Measurements from ENCODE around the gene HIVEP1.

HIVEP1 gene

GRCh38 chr6:12132351-12133222 lies 120.5 kb downstream of the HIVEP1 start:
- no peak overlapping the region for H3K4me3 ChIP-seq (replicated peaks; ENCODE audit: low read depth, low read length)
- TF ChIP-seq, protein P1, sequence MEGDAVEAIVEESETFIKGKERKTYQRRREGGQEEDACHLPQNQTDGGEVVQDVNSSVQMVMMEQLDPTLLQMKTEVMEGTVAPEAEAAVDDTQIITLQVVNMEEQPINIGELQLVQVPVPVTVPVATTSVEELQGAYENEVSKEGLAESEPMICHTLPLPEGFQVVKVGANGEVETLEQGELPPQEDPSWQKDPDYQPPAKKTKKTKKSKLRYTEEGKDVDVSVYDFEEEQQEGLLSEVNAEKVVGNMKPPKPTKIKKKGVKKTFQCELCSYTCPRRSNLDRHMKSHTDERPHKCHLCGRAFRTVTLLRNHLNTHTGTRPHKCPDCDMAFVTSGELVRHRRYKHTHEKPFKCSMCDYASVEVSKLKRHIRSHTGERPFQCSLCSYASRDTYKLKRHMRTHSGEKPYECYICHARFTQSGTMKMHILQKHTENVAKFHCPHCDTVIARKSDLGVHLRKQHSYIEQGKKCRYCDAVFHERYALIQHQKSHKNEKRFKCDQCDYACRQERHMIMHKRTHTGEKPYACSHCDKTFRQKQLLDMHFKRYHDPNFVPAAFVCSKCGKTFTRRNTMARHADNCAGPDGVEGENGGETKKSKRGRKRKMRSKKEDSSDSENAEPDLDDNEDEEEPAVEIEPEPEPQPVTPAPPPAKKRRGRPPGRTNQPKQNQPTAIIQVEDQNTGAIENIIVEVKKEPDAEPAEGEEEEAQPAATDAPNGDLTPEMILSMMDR (IDR thresholded peaks at IDR 0.05; ENCODE audit: low read length, missing control alignments) = no peak
- DNase-seq (ENCODE audit: low read depth) = peak; percentile 43

GRCh38 chr6:12134581-12134980 lies 122.5 kb downstream of the HIVEP1 start:
- H3K4me3 ChIP-seq (replicated peaks; ENCODE audit: low read depth, low read length) = no peak overlapping the region
- no peak for DNase-seq (ENCODE audit: low read depth)
- TF ChIP-seq, protein P1 (IDR thresholded peaks at IDR 0.05; ENCODE audit: low read length, missing control alignments) = no peak

- TF ChIP-seq, protein P1 (IDR thresholded peaks at IDR 0.05; ENCODE audit: low read length, missing control alignments) = no peak
- DNase-seq (ENCODE audit: low read depth) = no peak
- no peak overlapping the region for H3K4me3 ChIP-seq (replicated peaks; ENCODE audit: low read depth, low read length)
These were observed 122.9 kb downstream of the HIVEP1 start for GRCh38 chr6:12134991-12135390.

GRCh38 chr6:12136905-12137304 lies 124.8 kb downstream of the HIVEP1 start:
- TF ChIP-seq, protein P1 (IDR thresholded peaks at IDR 0.05; ENCODE audit: low read length, missing control alignments) = no peak
- peak; percentile 40 for DNase-seq (ENCODE audit: low read depth)

DNA sequence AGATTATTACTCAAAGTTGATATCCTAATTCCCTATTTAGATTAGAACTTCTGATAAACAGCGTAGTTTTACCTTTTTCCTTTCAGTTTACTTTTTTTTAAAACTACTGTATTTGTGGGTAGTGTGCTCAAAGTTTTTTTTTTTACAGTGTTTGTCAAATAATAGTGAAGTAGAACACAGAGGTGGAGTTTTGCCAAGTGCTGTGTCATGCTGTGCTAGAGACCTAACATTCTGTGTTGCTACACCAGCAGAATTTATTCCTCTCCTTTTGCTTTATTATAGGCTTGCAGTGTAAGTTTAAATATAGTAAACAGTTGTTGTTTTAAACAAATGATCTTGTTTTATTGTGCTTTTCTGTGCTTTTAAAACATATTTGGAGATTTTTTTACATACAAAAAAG lies 125.4 kb downstream of the HIVEP1 start:
- TF ChIP-seq, protein P1 (IDR thresholded peaks at IDR 0.05; ENCODE audit: low read length, missing control alignments) = no peak
- peak; percentile 92 for DNase-seq (ENCODE audit: low read depth)

More at GRCh38 chr6:12136905-12137304, 124.8 kb downstream of the HIVEP1 start:
- no peak overlapping the region for H3K4me3 ChIP-seq (replicated peaks; ENCODE audit: low read depth, low read length)

DNA sequence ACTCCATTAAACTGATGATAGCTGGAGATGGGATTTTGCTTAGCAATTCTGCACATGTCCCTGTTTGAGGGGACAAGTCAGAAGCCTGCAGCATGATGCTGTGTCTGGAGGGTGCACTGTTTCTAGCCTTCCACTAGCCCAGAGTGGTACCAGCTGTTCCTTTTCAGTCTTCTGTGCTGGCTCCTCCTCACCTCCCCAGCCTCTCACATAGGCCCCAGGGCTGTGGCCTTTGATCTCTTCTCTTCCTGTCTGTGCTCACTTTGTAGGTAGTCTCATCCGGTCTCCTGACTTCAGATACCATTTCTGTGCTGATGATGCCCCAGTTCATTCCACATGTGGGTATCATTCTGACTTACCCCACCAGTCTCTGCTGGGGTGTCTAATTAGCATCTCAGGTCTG lies 126.3 kb downstream of the HIVEP1 start:
- H3K4me3 ChIP-seq (replicated peaks; ENCODE audit: low read depth, low read length) = no peak overlapping the region
- DNase-seq (ENCODE audit: low read depth) = peak; percentile 17
- TF ChIP-seq, protein P1 (IDR thresholded peaks at IDR 0.05; ENCODE audit: low read length, missing control alignments) = no peak

More for the DNA sequence above, 125.4 kb downstream of the HIVEP1 start:
- H3K4me3 ChIP-seq (replicated peaks; ENCODE audit: low read depth, low read length) = no peak overlapping the region

Data from fibroblast of pulmonary artery (primary cell).